ENCODE measurements around the gene DOCK3.
"Not testable (repeated sequence)": the region's sequence is repeated elsewhere in the genome, so short reads cannot be mapped to it uniquely, and the experiment has no call there.

The DOCK3 gene

DNA sequence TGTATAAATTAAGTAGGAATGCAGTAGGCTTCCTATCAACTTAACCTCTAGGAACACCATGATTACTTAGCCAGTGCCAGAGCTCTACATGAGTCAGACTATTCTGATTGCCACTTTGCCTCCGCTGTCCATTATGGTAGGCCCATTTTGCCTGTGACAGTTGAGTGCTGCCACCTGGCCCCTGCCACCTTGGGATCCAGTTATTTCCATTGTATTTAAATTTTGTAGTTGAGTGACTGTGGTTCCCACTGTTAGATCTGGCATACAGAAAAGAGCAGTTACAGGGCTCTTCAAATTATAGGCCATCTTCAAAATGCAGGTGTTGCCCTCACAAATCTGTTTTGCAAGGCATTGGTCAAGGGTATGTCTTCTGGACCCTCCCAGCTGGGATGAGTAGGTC lies 456.9 kb downstream of the DOCK3 start:
- DNase-seq, result not testable (repeated sequence)

DNA sequence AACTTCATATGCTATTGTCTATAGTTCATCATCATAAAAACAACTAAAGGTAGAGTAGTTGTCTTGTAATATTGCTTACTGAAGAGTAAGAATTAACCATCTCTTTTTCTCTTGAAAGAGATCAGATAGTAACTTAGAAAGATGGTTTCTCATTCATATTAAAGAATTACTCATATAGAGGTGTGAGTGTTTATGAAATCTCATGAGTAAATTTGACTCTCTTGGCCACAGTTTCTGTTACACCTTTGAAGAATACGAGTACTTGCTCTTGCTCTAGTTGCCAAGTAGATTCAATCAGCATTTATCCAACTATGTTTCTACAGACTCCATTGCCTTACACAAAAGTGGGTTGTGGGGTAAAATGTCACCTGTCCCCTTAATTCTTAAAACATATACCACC lies 463.0 kb downstream of the DOCK3 start:
- DNase-seq, result no peak

DNA sequence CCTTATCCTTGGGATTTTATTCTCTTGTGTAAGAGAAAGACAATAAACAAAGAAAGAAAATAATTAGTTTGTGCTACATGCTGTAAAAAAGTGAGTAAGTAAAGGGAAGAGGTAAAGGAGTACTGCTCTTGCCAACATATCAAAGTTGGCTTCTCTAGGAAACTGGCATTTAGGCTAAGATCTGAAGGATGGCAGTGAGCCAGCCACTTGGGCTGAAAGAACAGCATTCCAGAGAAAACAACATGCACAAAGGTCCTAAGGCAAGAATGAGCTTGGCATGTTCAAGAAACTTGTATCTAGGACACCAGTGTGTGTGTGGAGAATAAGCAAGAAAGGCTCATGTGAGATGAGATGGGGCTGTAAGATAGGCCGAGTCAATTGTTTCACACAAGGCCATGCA lies 464.9 kb downstream of the DOCK3 start:
- DNase-seq, result no peak

DNA sequence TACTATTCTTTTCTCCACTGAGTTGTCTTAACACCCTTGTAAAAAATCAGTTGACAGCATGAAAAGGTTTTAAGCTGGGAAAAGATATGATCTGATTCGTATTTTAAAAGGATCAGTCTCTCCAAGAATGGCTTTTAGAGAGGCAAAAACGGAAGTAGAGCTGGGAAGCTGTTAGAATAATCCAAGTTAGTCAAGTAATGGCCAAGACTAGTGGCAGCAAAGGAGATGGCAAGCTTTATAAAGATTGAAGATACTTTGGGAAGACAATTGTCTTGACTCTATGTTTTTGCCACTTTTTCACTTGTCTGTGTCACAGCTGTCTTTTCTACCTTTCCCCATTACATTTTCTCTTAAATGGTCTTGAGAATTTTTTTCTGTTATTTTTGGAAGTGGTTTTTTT lies 466.8 kb downstream of the DOCK3 start:
- DNase-seq, result no peak

DNA sequence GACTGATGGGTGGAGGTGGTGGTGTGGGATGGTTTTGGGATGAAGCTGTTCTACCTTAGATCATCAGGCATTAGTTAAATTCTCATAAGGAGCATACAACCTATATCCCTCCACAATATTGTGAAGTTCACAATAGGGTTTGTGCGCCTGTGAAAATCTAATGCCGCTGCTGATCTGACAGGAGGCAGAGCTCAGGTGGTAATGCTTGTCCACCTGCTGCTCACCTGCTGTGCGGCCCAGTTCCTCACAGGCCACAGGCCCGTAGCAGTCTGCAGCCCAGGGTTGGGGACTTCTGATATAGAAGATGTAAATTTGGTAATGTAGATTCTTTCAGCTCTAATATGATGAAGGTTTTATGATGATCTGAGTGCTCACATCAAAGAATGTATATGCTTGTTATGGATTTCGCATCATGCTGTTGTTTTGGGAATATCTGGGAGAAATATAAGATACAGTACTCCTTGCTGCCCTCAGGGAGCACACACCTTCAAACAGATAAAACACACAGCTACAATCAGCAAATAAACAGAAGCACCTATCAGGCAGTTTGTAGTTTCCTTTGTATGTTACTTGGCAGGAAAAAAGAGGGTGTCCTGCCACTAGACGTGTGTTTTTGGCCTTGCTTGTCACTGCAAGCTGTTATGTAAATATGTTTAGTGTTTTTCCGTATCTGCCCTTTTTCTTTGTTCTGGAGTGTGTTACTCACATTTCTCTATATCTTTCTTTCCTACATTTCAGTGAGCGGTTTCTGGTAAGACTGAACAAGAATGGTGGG lies 471.3 kb downstream of the DOCK3 start:
- DNase-seq, result no peak

DNA sequence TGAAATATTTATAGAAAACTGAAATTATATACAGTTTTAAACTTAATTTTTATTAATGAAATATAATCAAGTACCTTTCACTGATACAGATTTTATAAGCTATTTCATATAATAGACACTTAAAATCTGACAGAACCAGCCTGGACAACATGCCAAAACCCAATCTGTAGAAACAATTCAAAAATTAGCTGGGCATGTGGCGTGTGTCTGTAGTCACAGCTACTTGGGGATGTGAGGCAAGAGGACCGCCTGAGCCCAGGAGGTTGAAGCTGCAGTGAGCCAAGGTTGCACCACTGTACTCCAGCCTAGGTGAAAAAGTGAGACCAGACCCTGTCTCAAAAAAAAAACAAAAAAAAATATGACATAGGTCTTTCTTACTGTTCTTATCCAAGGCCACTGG lies 472.1 kb downstream of the DOCK3 start:
- DNase-seq, result no peak

DNA sequence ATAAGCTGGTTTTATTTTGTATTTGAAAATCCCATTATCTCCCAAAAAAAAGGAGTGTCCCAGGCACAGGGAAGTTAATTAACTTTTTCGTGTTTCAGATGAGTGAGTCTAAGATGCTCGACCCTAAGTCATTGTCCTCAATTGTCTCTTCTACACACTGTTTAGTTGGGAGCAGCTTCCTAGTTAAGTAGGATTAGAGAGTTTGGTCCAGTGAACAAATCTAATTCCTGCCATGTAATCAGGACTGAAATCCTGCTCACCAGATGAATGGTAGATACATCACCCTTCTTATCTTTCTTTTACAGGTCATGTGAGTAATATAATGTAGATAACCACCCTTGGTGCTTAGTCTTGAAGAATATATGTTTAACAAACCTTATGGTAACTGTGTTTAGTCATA lies 481.4 kb downstream of the DOCK3 start:
- no peak for DNase-seq

DNA sequence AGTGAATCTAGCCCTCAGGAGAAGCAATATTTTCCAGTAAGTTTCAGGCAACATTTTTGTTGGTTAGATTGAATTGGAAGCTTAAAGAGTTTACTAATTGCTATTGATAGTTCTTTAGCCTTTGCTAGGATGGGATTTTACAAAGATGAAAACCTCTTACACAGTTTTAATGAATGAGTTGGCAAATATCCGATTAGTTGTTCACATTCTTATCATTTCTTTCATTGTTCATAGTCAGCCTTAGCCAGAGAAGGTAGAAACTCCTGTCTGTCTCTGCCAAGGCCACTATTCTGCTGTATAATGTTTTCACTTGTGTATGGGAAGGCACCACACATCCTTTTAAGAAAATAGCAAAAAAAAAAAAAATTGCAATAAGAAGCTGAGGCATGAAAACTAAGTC lies 488.3 kb downstream of the DOCK3 start:
- DNase-seq, result no peak

DNA sequence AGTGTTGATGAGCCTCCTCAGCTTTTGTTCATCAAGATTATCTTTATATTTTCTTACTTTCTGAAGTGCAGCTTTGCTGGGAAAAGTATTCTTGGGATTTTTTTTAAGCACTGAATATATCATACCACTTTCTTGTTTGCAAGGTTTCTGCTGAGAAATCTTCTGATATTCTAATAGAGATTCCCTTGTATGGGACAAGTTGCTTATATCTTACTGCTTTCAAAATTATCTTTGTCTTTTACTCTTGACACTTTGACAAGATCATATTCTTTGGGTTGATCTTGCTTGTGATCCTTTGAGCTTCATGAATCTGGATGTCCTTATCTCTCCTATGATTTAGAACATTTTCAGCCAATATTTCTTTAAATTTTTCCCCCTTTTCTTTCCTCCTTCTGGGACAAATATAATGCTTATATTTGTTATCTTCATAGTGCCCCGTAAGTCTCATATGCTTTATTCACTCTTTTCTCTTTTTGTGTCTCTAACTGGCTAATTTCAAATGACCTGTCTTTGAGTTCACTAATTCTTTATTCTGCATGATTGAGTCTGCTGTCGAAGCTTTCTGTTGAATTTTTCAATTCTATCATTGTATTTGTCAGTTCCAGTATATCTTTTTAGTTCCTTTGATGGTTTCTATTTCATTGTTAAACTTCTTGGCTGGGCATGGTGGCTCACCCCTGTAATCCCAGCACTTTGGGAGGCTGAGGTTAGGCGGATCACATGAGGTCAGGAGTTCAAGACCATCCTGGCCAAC lies 499.0 kb downstream of the DOCK3 start:
- no peak for DNase-seq

DNA sequence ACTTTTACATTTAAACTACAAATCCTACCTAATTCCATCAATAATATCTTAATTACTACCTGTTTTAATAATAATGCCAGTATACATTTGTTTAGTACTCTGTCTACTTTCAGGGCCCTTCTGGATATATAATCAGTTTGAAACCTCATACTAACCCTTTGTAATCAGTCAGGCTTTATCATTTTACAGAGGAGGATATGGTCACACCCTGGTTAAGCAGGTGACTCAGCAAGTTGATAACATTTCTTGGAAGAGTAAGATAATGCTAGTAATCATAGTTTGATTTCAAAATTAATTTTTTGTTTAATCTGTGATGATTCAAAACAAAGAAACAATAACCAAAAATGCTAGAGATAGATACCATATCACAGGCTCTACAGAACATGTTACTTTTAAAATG lies 502.2 kb downstream of the DOCK3 start:
- DNase-seq, result no peak

DNA sequence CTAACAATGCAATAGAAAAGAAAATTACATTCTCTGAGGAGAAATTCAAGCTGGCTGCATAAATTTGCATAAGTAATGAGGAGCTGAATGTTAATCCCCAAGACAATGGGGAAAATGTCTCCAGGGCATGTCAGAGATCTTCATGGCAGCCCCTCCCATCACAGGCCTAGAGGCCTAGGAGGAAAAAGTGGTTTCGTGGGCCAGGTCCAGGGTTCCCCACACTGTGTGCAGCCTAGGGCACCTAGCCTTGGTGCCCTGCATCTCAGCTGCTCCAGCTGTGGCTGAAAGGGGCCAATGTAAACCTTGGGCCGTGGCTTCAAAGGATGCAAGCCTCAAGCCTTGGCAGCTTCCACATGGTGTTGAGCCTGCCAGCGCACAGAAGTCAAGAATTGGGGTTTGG lies 511.7 kb downstream of the DOCK3 start:
- DNase-seq, result not testable (repeated sequence)

DNA sequence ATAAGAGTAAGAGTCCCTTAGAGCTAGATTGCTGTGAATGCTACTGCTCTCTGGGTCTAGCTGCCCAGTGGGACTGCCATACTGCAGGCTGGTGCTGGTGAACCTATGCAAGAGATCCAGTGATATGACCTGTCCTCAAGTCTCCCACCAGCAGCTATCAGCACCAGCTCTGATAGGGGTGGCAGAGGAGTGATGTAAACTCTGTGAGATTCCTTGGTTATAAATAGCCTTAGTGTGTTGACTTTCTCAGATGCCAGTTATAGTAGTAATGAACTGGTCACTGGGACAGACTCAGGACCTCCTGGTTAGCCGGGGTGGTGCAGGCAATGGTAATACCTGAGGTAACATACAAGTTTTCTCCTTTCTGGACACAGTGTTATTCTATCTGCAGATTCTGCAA lies 515.5 kb downstream of the DOCK3 start:
- no peak for DNase-seq

DNA sequence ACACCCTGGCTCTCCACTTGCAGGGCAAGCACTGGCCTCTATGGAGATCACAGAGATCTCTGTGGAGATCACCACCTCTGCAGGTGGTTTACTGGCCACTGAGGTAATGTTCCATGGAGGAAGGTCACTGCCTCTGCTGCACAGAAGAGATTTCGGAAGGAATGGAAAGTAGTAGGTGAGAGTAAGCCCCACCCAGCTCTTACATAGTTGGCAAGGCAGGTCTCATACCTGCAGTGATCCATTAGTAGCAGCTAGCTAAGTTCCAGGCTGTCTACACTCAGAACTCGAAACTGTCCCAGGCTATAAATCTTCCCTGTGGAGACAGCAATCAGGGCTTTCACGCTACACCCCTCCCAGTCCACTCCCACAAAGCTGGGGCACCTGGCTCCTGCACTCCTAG lies 516.1 kb downstream of the DOCK3 start:
- no peak for DNase-seq

DNA sequence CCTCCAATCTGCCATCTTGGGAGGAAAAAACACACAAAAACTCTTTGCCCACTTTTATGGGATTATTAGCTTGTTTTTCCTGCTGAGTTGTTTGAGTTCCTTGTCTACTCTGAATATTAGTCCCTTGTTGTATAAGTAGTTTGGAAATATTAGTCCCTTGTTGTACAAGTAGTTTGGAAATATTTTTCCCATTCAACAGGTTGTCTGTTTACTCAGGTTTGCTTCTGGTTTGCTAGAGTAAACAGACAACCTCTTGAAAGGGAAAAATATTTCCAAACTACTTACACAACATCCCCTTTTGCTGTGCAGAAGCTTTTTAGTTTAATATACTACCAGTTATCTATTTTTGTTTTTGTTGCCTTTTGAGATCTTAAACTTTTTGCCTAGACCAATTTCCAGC lies 517.0 kb downstream of the DOCK3 start:
- no peak for DNase-seq

DNA sequence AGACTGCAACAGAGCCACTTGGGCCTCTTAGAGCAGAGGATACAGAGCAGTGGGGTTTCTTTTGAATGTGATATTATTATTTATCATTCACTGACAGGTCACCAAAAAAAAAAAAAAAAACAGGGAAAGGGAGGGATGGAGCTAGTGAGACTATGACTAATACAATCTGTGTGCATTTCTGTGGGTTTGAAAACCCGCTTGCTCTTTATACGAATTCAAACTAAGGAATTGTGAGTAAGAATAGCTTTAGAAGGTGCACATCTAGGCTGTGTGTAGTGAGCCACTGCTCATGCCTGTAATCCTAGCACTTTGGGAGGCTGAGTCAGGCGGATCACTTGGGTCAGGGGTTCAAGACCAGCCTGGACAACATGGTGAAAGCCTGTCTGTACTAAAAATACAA lies 523.8 kb downstream of the DOCK3 start:
- DNase-seq, result no peak

DNA sequence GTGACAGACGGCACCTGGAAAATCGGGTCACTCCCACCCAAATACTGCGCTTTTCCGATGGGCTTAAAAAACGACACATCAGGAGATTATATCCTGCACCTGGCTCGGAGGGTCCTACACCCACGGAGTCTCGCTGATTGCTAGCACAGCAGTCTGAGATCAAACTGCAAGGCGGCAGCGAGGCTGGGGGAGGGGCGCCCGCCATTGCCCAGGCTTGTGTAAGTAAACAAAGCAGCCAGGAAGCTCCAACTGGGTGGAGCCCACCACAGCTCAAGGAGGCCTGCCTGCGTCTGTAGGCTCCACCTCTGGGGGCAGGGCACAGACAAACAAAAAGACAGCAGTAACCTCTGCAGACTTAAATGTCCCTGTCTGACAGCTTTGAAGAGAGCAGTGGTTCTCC lies 524.6 kb downstream of the DOCK3 start:
- DNase-seq, result not testable (repeated sequence)

DNA sequence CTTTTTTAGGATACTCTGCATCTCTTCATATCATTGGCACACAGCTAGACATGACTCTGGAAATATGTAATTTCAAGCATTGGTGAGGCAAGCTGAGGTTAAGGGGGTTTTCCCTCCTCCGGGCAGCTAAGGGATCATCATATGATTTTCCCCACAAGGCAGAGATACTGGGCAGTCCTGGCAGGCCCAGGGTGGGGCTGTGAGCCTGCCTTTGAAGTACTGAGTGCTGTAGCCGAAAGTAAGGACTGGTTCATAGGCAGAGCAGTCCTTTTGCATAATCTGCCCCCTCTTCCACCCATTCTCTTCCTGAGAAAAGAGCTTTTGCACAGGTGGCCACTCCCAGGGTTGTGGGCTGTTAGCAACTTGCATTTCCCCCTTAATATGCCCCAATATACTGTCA lies 541.6 kb downstream of the DOCK3 start:
- DNase-seq, result peak; percentile 21 to 30 (median 24)

DNA sequence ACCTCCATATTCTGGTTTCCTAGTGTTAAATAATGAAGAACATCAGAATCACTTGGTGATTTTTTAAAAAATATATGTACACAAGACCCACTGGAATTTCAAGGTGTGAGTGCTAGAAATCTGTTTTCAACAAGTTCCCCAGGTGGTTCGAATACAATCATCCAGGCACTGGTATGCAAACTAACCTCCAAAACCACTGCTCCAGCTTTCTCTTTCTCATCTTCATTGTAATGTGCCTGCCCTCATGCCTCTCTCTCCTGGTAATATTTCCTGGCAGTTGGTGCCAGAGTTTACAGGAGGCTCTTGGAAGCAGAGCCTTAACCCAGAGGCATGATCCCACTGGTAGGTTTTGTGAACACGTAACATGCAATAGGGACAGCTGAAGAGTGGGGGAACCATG lies 547.2 kb downstream of the DOCK3 start:
- DNase-seq, result no peak

DNA sequence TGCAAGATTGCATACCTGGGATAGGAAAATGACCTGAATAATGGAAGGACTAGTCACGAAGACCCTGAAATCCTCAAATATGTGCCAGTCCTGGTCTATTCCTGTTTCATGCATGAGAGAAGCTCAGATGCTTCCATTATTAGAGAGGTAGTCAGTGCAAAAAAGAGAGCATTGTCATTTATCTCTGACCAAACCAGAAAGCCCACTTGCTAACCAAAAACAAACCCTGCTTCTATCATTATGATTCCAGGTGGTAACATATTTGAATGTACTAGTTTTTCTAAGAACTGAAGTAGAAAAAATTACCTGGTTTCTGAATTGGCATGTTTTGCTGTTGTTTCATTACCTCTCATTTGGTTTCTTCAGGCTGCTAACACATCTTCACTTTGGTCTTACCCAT lies 549.6 kb downstream of the DOCK3 start:
- no peak for DNase-seq

DNA sequence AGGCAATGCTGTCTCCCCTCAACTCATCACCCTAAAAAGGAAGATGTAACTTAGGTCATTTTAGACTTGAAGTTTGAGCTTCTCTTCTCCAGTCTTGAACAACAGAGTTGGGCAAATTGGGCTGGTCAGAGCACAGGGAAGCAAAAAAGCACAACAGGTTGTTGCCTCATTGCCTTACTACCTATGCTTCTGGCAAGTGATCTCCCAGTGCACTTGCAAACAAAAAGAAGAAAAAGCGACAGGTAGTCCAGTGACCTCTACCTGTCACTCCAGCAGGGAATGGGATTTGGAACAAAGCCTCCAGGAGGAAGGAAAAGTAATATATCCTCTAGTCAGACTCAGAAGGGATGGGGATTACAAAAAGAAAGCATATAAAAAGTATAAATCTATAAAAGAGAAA lies 550.1 kb downstream of the DOCK3 start:
- DNase-seq, result no peak

DNA sequence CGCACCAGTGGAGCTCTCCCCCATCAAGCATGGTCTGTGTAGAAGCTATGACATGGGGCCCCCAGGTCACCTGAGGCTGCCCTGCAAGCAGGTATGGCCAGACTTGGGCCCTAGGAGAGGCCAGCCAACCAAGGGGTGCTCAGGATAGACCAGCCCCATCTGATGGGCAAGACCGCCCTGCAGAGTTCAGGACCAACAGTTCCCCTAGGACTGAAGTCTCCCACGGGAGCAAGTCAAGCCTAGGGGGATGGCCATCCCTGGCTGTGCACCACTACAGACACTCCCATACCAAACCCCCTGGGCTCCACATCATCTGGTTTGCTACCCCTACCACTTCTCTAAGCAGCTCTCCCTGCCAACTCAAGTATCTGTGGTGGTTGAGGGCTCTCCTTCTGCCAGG lies 568.2 kb downstream of the DOCK3 start:
- no peak for DNase-seq

DNA sequence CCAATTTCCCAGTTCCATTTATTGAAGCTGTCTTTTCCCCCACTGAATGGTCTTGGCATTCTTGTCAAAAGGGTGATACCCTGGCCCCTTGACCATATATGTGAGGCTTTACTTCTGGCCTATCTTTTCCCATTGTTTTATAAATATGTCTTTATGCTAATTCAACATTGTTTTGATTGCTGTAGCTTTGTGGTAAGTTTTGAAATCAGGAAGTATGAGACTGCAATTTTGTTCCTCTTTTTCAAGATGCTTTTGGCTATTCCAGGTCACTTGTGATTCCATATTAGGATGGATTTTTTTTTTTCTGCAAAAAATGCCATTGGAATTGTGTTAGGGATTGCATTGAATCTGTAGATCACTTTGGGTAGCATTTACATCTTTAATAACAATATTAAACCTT lies 569.2 kb downstream of the DOCK3 start:
- peak; percentile 13 to 59 (median 53) for DNase-seq

DNA sequence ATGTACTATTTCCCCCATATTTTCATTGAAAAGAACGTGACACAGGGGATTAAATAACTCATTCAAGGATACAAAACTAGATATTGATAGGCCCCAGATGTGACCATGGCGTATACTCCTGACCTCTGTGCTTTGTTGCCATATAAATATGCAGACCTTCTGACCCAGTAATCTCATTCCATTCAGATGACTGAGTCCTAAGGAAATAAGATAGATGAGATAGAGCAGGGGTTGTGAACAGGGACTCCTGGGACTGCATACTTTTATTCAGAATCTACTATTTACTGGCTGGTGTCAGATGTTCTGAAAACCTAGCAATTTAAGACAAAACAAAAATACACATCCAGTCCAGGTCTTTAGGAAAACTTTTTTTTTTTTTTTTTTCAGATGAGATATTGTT lies 571.1 kb downstream of the DOCK3 start:
- DNase-seq, result no peak

DNA sequence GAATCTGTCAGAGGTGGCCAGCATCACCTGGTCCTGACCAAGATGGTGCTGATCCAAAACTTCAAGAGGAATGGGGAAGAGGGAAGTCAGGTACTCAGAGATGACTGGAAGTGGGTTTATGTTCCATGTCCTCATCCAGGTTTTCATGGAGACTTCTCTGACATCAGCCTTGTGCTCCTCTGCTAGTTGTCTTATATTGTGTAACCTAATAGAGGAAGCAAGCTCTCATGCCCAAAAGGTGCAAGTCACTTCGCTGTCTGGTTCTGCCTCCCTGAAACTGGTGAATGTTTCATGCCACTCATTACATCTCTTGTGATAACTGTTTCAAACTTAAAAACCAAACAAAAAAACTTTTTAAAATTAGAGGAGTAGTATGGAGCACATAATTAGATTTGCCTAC lies 583.1 kb downstream of the DOCK3 start:
- peak; percentile 42 to 53 (median 51) for DNase-seq

DNA sequence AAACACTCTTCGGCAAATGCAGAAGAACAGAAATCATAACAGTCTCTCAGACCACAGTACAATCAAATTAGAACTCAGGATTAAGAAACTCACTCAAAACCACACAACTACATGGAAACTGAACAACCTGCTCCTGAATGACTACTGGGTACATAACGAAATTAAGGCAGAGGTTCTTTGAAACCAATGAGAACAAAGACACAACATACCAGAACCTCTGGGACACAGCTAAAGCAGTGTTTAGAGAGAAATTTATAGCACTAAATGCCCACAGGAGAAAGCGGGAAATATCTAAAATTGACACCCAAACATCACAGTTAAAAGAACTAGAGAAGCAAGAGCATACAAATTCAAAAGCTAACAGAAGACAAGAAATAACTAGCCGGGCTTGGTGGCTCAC lies 589.4 kb downstream of the DOCK3 start:
- DNase-seq, result not testable (repeated sequence)
